ENCODE results near the gene SRRM1.

The SRRM1 gene

DNA sequence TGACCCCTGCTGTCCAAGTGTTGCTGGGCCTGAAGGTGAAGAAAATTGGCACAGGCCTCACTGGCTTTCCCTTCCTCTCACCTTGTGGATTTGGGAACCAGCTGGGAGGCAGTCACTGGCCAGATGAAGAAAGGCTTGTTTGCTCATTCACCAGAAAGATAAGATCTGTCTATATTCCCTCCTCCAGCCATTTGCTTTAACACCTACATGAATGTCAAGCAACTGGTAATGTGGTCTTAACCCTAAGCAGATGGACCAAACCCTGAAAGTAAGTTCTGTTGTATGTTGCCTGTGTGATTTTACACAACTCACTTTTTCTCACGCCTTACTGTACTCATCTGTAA lies 10.3 kb upstream of the SRRM1 start:
- TF ChIP-seq JUND (IDR thresholded peaks at IDR 0.05; ENCODE audit: low read depth) = no peak
- in situ Hi-C loops (cut with HindIII; ENCODE audit: low pct_unique_long_range_greater_than_20kb, low sequenced_read_pairs) = no loop called here
- peak; percentile 18 to 87 for DNase-seq (ENCODE audit: low read depth in 1 of 2, low spot score in 1 of 2)

DNA sequence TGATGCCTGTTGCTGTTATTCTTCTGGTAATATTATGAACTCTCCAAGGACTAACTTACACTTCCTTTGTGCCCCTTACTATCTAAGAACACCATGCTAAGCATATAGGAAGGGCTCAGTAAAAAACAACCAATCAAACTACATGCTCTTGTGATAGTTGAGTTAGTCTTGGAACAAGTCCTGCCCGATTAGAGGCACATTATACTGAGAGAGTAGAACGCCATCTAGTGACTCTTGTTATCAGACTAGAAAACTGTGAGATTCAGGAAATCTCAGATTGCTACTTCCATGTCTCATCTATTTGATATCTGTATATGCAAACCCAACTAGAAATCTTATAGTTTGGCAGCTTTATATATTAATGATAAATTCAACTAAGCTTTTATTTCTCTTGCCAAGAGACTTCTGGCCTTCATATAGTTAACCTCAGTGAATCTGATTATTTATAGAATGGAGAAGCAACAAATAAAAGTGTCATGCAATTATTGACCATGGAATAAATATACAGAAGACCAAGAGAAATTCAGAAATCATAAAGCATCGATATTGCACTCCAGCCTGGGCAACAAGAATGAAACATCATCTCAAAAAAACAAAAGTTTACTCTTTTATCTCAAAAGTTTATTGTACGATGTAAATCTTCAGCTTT lies 7.8 kb upstream of the SRRM1 start:
- no peak for TF ChIP-seq JUND (IDR thresholded peaks at IDR 0.05; ENCODE audit: low read depth)
- peak; percentile 14 to 64 for DNase-seq (ENCODE audit: low read depth in 1 of 2, low spot score in 1 of 2)
- in situ Hi-C loops (cut with HindIII; ENCODE audit: low pct_unique_long_range_greater_than_20kb, low sequenced_read_pairs) = no loop called here

DNA sequence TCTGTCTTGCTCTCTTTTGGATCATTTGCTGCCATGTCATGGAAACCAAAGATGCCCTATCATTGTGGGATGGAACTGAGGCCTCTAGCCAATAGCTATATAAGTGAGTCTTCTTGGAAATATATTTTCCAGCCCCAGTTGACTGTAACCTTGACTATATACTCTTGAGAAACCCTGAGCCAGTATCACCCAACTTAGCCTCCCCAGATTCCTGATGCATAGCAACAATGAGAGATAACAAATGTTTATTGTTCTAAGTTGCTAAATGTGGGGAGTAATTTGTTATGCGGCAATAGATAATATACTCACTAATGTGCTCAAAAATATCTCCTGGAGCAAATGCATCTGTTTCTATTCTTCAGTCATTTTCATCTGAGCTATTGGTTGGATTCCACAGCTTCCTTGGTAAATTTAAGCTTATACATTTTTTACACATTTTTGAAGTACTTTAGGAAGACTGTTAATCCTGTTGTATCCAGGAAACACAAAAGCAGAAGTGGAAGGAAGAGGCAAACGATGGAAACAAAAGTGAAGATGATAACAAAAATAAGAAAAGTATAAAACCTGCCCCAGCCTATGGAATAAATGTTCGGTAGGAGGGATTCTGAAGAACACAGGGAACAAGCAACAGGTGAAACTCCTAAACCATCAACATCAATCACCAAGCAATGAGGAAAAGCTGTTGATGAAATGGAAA lies 6.3 kb upstream of the SRRM1 start:
- no peak for TF ChIP-seq JUND (IDR thresholded peaks at IDR 0.05; ENCODE audit: low read depth)
- DNase-seq (ENCODE audit: low read depth in 1 of 2, low spot score in 1 of 2) = no peak
- in situ Hi-C loops (cut with HindIII; ENCODE audit: low pct_unique_long_range_greater_than_20kb, low sequenced_read_pairs) = no loop called here

DNA sequence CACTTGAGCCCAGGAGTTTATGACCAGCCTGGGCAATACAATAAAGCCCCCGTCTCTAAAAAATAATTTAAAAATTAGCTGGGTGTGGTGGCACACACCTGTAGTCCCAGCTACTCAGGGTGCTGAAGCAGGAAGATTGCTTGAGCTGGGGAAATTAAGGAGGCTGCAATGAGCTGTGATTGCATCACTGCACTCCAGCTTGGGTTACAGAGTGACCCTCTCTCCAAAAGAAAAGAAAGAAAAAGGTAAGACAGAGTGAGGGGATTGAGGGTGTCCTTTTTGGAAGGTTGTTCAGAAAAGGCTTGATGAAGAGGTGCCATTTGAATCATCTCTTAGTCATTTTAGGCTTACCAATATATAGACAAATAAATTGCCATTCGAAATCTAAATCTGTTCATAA lies 4.0 kb upstream of the SRRM1 start:
- DNase-seq (ENCODE audit: low read depth in 1 of 2, low spot score in 1 of 2) = no peak
- in situ Hi-C loops (cut with HindIII; ENCODE audit: low pct_unique_long_range_greater_than_20kb, low sequenced_read_pairs) = no loop called here
- no peak for TF ChIP-seq JUND (IDR thresholded peaks at IDR 0.05; ENCODE audit: low read depth)

DNA sequence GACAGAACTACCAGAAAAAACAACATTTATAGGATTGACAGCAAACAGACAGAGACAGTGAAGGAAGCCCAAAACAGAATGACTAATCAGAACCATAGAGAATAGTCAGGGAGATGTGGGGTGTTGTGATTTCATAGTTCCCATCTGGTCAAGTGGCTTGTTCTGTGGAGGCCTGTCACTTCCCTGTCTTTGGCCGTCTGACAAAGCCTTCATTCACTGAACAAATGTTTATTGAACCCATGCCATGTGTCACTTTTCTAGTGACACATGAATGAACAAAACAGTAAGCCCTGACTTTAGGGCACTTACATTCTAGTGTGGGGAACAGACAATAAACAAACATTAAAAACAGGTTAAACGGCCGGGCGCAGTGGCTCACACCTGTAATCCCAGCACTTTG lies 3.2 kb upstream of the SRRM1 start:
- peak; percentile 12 to 87 for DNase-seq (ENCODE audit: low read depth in 1 of 2, low spot score in 1 of 2)
- TF ChIP-seq JUND (IDR thresholded peaks at IDR 0.05; ENCODE audit: low read depth) = no peak
- in situ Hi-C loops (cut with HindIII; ENCODE audit: low pct_unique_long_range_greater_than_20kb, low sequenced_read_pairs) = no loop called here

DNA sequence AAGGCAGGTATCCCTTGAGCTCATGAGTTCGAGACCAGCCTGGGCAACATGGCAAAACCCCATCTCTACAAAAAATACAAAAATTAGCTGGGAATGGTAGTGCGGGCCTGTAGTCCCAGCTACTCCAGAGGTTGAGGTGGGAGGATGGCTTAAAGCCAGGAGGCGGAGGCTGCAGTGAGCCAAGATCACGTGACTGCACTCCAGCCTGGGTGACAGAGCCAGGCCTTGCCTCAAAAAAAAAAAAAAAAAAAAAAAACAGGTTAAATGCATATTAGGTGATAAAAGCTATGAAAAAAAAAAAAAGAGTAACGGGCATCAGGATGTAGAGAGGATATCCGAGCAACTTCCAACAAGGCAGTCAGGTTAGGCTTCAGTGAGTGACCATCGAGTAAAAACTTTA lies 2.8 kb upstream of the SRRM1 start:
- DNase-seq (ENCODE audit: low read depth in 1 of 2, low spot score in 1 of 2) = no peak
- no peak for TF ChIP-seq JUND (IDR thresholded peaks at IDR 0.05; ENCODE audit: low read depth)
- in situ Hi-C loops (cut with HindIII; ENCODE audit: low pct_unique_long_range_greater_than_20kb, low sequenced_read_pairs) = no loop called here

DNA sequence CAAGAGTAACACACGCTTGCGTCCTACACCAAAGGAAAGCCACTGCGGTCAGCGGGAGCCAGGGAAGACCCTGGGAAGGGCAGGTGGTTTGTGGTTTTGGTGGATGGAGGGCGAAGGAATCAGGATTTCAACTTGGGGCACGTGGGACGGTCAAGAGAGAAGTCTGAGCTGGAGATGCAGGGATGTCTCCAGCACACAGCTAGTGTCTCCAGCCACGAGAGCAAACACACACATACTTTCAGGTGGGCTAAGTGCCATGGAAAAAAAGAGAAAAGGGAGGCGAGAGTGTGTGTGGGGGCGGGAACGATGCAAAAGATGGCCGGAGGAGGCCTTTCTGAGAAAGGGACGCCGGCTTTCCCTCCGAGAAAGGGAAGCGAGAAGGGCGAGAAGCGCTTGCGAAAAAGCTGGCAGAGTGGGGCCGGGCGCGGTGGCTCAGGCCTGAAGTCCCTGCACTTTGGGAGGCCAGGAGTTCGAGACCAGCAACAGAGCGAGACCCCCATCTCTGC lies 1.4 kb upstream of the SRRM1 start:
- no peak for DNase-seq (ENCODE audit: low read depth in 1 of 2, low spot score in 1 of 2)

DNA sequence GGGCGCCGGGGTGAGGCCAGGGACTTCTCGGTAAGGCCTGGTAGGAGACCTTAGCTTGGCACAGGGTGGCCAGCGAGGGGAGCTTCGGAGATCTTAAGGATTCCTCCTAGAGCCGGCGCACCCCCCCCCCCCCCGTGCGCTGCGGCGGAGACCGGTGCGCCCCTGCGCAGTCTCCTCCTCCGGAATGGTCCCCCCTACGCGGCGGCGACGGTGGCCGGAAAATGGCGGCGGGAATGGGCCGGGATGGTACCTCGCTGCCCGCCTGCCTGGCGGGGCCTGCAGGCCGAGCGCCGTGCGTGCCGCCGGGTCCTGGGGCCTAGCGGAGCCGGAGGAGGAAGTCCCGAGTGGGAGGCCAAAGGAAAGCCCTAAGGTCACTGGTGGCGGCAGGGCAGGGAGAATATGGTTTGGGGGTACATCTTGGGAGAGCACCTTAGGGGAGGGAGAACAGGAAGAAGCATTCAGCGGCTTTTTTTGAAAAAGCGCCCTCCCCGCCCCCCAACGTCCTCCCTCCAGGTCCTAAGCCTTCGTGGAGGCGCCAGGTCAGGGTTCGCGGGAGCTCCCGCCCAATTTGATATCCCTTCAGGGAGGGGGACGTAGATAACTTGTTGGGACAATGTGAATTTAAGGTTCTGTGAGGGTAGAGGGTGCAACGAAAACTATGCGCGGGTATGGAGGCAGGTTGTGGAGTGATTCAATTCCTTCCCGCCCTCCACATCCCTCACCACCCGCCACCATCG lies 429 bp downstream of the SRRM1 start:
- in situ Hi-C loops (cut with HindIII; ENCODE audit: low pct_unique_long_range_greater_than_20kb, low sequenced_read_pairs) = no loop called here
- TF ChIP-seq JUND (IDR thresholded peaks at IDR 0.05; ENCODE audit: low read depth) = no peak
- DNase-seq (ENCODE audit: low read depth in 1 of 2, low spot score in 1 of 2) = no peak

More for the DNA sequence above, 1.4 kb upstream of the SRRM1 start:
- in situ Hi-C loops (cut with HindIII; ENCODE audit: low pct_unique_long_range_greater_than_20kb, low sequenced_read_pairs) = no loop called here
- TF ChIP-seq JUND (IDR thresholded peaks at IDR 0.05; ENCODE audit: low read depth) = no peak

DNA sequence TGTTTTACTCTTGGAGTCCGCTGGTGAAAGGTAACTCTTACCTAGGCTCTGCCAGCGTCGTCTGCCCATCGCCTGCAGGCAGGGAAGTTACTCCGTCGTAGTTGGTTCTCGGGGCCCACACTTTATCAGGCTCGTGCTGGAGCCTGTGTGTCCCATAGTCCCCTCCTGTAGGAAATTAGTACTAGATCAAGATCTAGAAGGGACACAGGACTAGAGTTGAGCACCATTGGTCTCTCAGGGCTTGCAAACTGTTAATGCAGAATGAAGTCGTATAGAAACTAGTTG lies 940 bp downstream of the SRRM1 start:
- in situ Hi-C loops (cut with HindIII; ENCODE audit: low pct_unique_long_range_greater_than_20kb, low sequenced_read_pairs) = no loop called here
- peak in 1 of 2 experiments; percentile 33 for DNase-seq (ENCODE audit: low read depth in 1 of 2, low spot score in 1 of 2)
- TF ChIP-seq JUND (IDR thresholded peaks at IDR 0.05; ENCODE audit: low read depth) = no peak

DNA sequence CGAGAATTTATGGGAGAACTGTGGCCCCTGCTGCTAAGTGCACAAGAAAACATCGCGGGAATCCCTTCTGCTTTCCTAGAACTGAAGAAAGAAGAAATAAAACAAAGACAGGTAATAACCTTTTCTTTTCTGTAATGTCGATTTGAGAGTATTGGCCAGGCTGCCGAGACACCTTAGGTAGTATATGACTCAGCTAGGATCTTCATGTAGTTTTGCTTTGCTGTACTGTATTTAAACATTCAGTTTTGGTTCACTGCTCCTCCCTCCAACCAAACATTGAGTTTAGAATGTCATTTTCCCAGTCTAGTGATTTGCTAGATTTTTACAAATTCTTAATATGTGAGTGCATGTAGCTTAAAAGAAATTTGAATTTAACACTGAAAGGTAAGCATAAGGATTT lies 5.8 kb downstream of the SRRM1 start:
- no peak for DNase-seq (ENCODE audit: low read depth in 1 of 2, low spot score in 1 of 2)
- in situ Hi-C loops (cut with HindIII; ENCODE audit: low pct_unique_long_range_greater_than_20kb, low sequenced_read_pairs) = no loop called here
- TF ChIP-seq JUND (IDR thresholded peaks at IDR 0.05; ENCODE audit: low read depth) = no peak

DNA sequence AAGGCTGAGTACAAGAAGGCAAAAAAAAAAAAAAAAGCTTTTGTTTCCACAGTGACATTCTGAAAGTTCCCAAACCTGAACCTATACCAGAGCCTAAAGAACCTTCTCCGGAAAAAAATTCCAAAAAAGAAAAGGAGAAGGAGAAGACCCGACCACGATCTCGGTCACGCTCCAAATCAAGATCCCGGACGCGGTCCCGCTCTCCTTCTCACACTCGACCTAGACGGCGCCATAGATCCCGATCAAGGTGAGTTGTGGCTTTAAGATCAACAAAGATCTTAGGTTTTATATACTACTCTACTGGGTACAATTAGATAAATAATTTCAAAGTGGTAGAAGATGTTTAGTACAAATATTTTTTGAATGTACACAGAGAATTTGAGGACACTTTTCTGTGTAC lies 9.3 kb downstream of the SRRM1 start:
- in situ Hi-C loops (cut with HindIII; ENCODE audit: low pct_unique_long_range_greater_than_20kb, low sequenced_read_pairs) = no loop called here
- no peak for TF ChIP-seq JUND (IDR thresholded peaks at IDR 0.05; ENCODE audit: low read depth)
- DNase-seq (ENCODE audit: low read depth in 1 of 2, low spot score in 1 of 2) = no peak

DNA sequence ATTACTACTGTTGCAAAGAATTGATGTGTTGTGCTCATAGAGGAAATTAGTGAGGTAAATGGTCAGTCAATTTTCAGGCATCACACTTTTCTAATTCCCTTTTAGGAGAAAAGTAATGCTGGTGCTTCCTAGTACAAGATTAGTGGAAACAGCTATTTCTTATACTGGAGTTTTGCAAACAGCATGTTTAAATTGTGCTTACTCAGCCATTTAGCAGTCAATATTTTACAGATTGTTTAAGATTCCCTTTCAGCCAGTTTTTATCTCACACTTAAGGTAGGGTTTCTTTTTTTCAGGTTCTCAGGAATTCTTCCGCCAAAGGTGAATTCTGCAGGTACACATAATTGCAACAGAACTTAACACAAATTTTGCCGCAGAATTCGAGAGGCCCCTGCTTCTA lies 10.9 kb downstream of the SRRM1 start:
- in situ Hi-C loops (cut with HindIII; ENCODE audit: low pct_unique_long_range_greater_than_20kb, low sequenced_read_pairs) = no loop called here
- no peak for DNase-seq (ENCODE audit: low read depth in 1 of 2, low spot score in 1 of 2)
- no peak for TF ChIP-seq JUND (IDR thresholded peaks at IDR 0.05; ENCODE audit: low read depth)

DNA sequence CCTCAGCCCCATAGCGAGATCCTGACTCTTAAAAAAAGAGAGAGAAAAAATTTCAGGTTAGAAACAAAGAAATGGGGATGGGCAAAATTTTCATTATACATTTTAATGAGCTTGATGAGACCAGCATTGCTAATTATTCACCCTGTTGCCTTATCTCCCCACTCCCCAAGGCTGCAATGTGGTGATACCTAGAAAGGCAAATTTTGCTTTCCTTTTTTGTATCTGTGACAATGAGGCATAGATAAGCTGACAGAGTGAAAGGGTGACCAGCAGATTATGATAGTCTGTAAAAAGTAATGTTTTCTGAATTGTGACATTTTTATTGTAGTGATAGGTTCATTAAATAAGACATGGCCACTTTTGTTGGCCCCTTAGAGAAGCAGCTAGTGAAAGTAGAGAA lies 12.9 kb downstream of the SRRM1 start:
- no peak for TF ChIP-seq JUND (IDR thresholded peaks at IDR 0.05; ENCODE audit: low read depth)
- in situ Hi-C loops (cut with HindIII; ENCODE audit: low pct_unique_long_range_greater_than_20kb, low sequenced_read_pairs) = no loop called here
- DNase-seq (ENCODE audit: low read depth in 1 of 2, low spot score in 1 of 2) = no peak
